ENCODE results near the gene AMN.

The AMN gene

DNA sequence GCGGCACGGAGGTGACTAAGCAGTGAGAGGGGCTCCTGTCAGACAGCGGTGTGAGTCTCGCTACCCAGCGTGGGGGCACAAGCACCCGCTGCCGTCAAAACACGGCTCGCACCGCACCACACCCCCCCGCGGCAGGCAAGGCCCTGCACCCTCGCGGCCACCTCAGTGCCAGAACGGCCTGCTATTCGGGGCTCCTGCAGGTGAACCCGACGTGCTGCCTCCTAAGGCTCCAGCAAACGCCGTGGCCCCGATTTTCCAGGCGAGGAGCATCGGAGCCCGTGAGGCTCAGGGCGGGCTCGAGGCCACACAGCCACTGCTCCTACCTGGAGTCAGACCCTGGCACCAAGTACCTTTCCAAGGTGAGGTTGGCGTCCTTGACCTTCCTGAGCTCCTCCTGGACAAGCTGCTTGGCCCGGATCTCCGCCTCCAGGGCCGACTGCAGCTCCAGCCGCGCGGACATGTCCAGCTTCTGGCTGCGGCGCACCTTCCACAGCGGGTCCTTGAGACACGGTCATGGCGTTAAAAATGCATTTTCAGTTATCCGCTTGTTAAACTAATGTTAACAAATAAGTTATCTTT, 41.8 kb downstream of the AMN start:
- TF ChIP-seq GATA3 (IDR thresholded peaks at IDR 0.05; ENCODE audit: low read depth, low read length) (no peak), GATA2 (IDR thresholded peaks at IDR 0.05; ENCODE audit: low read depth, low read length) (no peak)

DNA sequence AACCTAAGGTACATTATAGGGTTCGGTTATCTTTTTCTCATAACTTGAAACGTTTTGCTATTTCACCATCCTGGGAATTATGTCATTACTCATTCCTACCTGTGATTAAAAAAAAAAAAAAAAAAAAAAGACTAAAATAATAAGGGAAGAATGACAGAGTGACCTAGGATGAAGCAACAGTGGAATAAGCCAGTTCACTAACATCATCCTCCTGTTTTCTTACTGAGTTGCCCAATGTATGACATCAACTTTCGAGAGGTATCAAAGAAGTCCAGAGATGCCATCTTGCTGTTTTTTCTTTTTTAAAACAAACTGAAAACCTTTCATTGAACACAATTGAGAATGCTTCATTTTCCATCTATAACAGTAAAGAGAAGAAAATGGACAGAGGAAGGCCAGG, 42.8 kb downstream of the AMN start:
- TF ChIP-seq GATA3 (IDR thresholded peaks at IDR 0.05; ENCODE audit: low read depth, low read length) (no peak), GATA2 (IDR thresholded peaks at IDR 0.05; ENCODE audit: low read depth, low read length) (no peak)

DNA sequence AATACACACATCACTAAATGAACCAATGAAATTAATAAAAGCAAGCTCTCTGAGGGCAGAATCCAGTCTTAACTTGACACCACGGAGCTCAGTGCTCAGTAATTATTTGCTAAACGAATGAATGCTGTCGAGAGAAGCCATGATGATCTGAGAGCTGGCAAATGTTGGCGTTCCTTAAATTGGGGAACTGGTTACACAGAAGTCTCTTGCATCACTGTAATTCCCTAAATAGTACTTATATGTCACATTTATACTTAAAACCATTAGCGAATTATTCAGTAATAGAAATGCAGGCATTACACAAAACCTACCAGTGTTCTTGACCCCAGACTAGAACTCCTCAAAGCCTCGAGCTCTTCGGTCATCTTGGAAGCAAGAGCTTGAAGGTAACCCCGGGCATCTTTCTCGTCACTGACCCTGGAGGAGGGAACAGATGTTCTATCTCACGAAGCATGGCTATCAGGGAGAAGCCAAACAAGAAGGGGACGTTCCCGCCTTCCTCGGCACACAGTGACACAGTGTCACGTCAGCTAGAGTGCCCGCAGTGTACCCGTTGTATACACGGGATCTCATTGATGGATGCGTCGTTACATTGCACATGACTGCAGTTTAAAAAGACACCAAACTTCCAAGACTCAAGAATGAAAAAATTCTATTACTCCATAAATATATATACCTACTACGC, 43.6 kb downstream of the AMN start:
- TF ChIP-seq GATA3 (IDR thresholded peaks at IDR 0.05; ENCODE audit: low read depth, low read length) (no peak), GATA2 (IDR thresholded peaks at IDR 0.05; ENCODE audit: low read depth, low read length) (no peak)

- TF ChIP-seq GATA3 (IDR thresholded peaks at IDR 0.05; ENCODE audit: low read depth, low read length) (no peak), GATA2 (IDR thresholded peaks at IDR 0.05; ENCODE audit: low read depth, low read length) (no peak)
Observed at GRCh38 chr14:102966681-102967505, 44.4 kb downstream of the AMN start.

GRCh38 chr14:102967506-102967795, 45.0 kb downstream of the AMN start:
- no peak for TF ChIP-seq GATA3 (IDR thresholded peaks at IDR 0.05; ENCODE audit: low read depth, low read length)
- no peak for TF ChIP-seq GATA2 (IDR thresholded peaks at IDR 0.05; ENCODE audit: low read depth, low read length)

- TF ChIP-seq GATA2 (IDR thresholded peaks at IDR 0.05; ENCODE audit: low read depth, low read length) (no peak), GATA3 (IDR thresholded peaks at IDR 0.05; ENCODE audit: low read depth, low read length) (no peak)
Observed at GRCh38 chr14:102968306-102968705, 45.8 kb downstream of the AMN start.

DNA sequence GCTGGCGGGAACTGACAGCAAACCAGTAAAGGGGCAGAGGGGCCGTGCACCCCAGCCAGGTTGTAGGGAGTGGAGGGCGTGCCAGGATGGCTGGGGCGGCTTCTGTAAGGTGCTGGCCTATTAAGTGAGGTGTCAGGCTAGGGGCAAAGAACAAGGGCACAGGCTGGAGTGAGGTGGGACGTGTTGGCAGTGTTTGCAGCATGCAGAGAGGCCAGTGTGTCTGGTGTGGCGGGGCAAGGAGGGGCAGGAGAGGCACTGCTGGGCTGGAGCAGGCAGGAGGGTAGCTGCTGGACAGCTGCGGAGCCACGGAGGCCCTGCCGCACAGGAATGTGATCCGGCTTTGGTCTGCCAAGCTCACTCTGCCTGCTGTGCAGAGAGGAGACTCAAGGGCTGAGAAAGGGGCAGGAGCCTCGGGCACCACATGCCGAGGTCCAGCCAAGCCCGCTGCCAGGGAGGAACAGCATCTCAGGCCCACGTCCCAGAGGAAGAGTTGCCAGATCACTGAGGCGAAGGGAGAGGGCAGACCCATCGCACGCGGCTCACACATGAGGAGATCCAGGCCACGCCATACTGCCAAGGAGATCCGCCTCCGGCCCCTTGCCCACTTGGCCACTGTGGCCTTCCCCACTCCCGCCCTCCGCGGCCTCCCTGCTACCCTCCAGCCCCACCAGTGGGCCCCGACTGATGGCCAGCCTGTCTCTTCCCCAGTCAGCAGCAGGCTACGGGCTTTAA, 46.8 kb downstream of the AMN start:
- TF ChIP-seq GATA2 (IDR thresholded peaks at IDR 0.05; ENCODE audit: low read depth, low read length) (no peak), GATA3 (IDR thresholded peaks at IDR 0.05; ENCODE audit: low read depth, low read length) (no peak)

- no peak for TF ChIP-seq GATA2 (IDR thresholded peaks at IDR 0.05; ENCODE audit: low read depth, low read length)
- TF ChIP-seq GATA3 (IDR thresholded peaks at IDR 0.05; ENCODE audit: low read depth, low read length), result no peak
Observed at GRCh38 chr14:102969901-102970300, 47.4 kb downstream of the AMN start.

DNA sequence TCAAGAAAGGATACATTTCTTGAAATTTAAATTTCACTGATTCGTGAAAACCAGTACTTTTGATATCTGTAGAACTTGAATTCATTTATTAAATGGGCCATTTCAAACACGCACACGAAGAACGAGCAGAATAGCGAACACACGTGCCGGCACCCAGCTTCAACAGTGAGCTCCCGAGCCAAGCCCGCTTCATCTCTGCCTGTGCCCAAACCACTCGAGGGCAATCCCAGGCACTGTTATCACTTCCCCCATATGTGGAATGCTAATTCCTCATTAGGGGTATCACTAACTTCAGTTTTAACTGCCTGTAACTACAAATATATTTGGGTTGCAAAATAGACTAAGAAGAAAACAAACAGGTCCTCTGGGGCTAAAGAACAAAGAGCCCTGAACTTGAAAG, 48.0 kb downstream of the AMN start:
- TF ChIP-seq GATA2 (IDR thresholded peaks at IDR 0.05; ENCODE audit: low read depth, low read length) (no peak), GATA3 (IDR thresholded peaks at IDR 0.05; ENCODE audit: low read depth, low read length) (no peak)

GRCh38 chr14:102971314-102971713, 48.9 kb downstream of the AMN start:
- TF ChIP-seq GATA2 (IDR thresholded peaks at IDR 0.05; ENCODE audit: low read depth, low read length) (no peak), GATA3 (IDR thresholded peaks at IDR 0.05; ENCODE audit: low read depth, low read length) (no peak)

DNA sequence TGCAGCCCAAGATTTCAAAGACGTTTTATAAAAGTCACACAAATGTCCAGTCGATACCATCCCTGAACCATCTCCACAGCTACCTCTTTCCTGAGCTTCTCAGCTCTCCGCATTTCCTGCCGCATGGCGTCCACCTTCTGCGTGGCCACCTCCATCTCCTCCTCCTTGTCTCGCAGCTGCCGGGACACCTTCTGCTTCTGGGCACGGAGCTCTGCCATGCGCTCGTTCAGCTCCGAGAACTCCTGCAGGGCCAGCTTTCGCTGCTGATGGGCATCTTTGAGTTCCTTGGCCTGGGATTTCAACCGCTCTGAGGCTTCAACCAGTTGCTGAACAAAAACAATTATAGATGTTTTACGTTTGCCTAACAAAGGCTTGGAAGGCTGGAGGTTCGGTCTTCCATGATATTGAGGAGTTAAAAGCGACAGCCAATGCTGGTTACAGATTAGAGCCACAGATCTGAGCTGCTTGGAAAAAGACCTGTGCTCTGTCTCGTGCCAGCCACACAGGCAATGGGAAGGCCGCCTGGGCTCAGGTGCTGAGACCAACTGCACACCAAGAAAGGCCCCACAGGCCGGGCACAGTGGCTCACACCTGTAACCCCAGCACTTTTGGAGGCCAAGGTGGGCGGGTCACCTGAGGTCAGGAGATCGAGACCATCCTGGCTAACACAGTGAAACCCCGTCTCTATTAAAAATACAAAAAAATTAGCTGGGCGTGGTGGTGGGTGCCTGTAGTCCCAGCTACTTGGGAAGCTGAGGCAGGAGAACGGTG, 49.6 kb downstream of the AMN start:
- no peak for TF ChIP-seq GATA2 (IDR thresholded peaks at IDR 0.05; ENCODE audit: low read depth, low read length)
- TF ChIP-seq GATA3 (IDR thresholded peaks at IDR 0.05; ENCODE audit: low read depth, low read length), result no peak

DNA sequence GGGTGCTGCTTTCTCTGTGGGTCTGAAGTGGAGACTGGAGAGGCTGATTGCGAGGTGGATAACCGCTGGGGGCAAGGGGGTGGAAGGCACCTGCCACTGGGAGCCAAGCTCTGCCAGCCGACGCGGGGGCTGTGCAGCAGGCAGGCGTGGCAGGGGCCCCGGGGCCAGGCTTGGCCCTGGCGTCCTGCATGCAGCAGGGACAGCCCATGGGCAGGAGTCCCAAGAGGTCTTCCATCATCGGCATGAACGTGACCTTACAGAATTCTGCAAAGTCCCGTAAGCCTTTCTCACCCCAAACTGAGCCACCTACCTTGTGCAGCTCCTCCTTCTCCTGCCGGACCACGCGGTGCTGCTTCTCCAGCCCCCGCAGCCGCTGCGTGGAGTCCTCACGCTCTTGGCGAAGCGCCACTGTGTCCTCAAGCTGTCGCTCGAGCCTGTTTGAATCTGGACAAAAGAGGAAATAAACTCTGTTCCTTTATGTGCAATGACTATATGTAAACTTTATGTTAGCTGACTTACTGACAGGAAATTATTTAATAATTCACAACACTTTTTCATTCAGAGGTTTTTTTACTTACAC, 51.3 kb downstream of the AMN start:
- TF ChIP-seq GATA2 (IDR thresholded peaks at IDR 0.05; ENCODE audit: low read depth, low read length), result no peak
- no peak for TF ChIP-seq GATA3 (IDR thresholded peaks at IDR 0.05; ENCODE audit: low read depth, low read length)

DNA sequence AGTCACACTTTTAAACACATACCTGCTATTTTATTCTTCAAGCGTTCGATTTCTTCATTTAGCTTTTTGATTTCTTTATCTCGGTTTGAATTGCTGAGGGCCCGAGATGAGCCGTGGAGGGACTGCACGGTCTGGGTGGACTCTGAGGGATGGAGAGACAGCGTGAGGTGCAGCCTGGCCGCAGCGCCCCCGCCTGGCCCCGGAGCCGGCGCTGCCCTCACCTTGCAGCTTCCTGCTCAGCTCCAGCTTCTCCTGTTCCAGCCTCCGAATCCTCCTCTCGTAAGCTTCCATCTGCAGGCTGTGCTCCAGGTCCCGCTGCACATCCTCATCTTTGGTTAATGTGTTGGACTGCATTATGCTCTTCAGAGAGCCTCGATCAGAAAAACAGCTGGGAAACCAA, 53.2 kb downstream of the AMN start:
- TF ChIP-seq GATA2 (IDR thresholded peaks at IDR 0.05; ENCODE audit: low read depth, low read length), result no peak
- TF ChIP-seq GATA3 (IDR thresholded peaks at IDR 0.05; ENCODE audit: low read depth, low read length), result no peak
